Activated CD8-positive, alpha-beta memory T cell treated with anti-CD3 and anti-CD28 coated beads, Interleukin-2, amount 10 ng/mL, durations not matched to agents 7 days and 5 days (primary cell): Measurements from ENCODE around the gene OR2F1. TPM values are rescaled to one million over a fixed set of nuclear protein-coding genes. Genes with fewer than 3 reads are reported as not detected.

Experiments
- ATAC-seq: fragments of 150-1000 bp; cut with Tn5 transposase; one replicate; pipeline ENCODE4 v1.10.0; 2021; ENCODE audit warnings: moderate library complexity
- CTCF ChIA-PET: fragments of 350-600 bp; sonication (Branson Sonifier 250); formaldehyde crosslinking; loops from one replicate; lab custom pipeline; 2021; ENCODE audit warnings: antibody characterized with exemption; lab: Charles Lee
- DNase-seq: peaks from one replicate; pipeline ENCODE4 v3.0.0-alpha.2; 2020
- H3K27ac Mint-ChIP-seq: one replicate; pipeline ENCODE4 v1.8.0; 2021; ENCODE audit warnings: mild to moderate bottlenecking, mixed read lengths
- H3K27me3 Mint-ChIP-seq: one replicate; pipeline ENCODE4 v1.8.0; 2021; ENCODE audit warnings: mixed read lengths
- H3K36me3 Mint-ChIP-seq: one replicate; pipeline ENCODE4 v1.8.0; 2021; ENCODE audit warnings: mild to moderate bottlenecking, mixed read lengths
- H3K4me1 Mint-ChIP-seq: one replicate; pipeline ENCODE4 v1.8.0; 2021; ENCODE audit warnings: mixed read lengths
- H3K4me3 Mint-ChIP-seq: one replicate; pipeline ENCODE4 v1.8.0; 2021; ENCODE audit warnings: mild to moderate bottlenecking, moderate library complexity, mixed read lengths
- H3K9me3 Mint-ChIP-seq: one replicate; pipeline ENCODE4 v1.8.0; 2022; ENCODE audit warnings: low read depth, mixed read lengths
- total RNA-seq, 2 experiments: library from RNA; stranded (reverse); gene quantifications; one replicate each; pipeline ENCODE4 v1.2.3, GENCODE V29; 2021

The OR2F1 gene
- total RNA-seq, 2 experiments from 2014 or later, result not detected

GRCh38 chr7:143934526-143935325 is 19.9 kb upstream of the OR2F1 start, which contains the start of gene OR2F2:
Gene OR2F2 (plus strand): TSS chr7:143935233. CDS start chr7:143935233, 0 bp downstream.
- CTCF ChIA-PET, result interaction anchor here (1.8 kb wide), 1 partner anchor 10 kb away, joined by 5 read pairs; no protein-coding TSS in a partner anchor
- peaks cover 24% of the 10 kb centered on the region for H3K4me1 Mint-ChIP-seq
- H3K4me3 Mint-ChIP-seq, result no peak within 1 kb of the TSS
- H3K9me3 Mint-ChIP-seq, result no peaks in the 10 kb centered on the region
- no peak within 1 kb of the TSS for H3K27ac Mint-ChIP-seq
- no peak for ATAC-seq
- H3K27me3 Mint-ChIP-seq, result no peaks in the 10 kb centered on the region
- H3K36me3 Mint-ChIP-seq, result peaks cover 2% of the 10 kb centered on the region
- DNase-seq, result no peak

GRCh38 chr7:143936087-143937009 is 18.3 kb upstream of the OR2F1 start:
- H3K9me3 Mint-ChIP-seq, result no peaks in the 10 kb centered on the region
- H3K27me3 Mint-ChIP-seq, result no peaks in the 10 kb centered on the region
- CTCF ChIA-PET, result no interaction called here
- ATAC-seq, result no peak
- no peak overlapping the region for H3K27ac Mint-ChIP-seq
- H3K4me1 Mint-ChIP-seq, result peaks cover 14% of the 10 kb centered on the region
- no peak overlapping the region for H3K4me3 Mint-ChIP-seq
- no peak for DNase-seq
- H3K36me3 Mint-ChIP-seq, result peaks cover 2% of the 10 kb centered on the region

- Mint-ChIP-seq H3K4me1 (no peaks in the 10 kb centered on the region), H3K36me3 (no peaks in the 10 kb centered on the region), H3K4me3 (no peak overlapping the region), H3K27ac (no peak overlapping the region), H3K9me3 (no peaks in the 10 kb centered on the region), H3K27me3 (peaks cover 14% of the 10 kb centered on the region)
- no peak for ATAC-seq
- CTCF ChIA-PET, result interaction anchor here (0.5 kb wide), 1 partner anchor 426 kb away, joined by 3 read pairs; no protein-coding TSS in a partner anchor
- no peak for DNase-seq
Observed at GRCh38 chr7:143938379-143939243, 16.0 kb upstream of the OR2F1 start.

GRCh38 chr7:143945423-143945822 is 9.2 kb upstream of the OR2F1 start:
- Mint-ChIP-seq H3K4me1 (no peaks in the 10 kb centered on the region), H3K27me3 (peaks cover 45% of the 10 kb centered on the region)
- CTCF ChIA-PET, result no interaction called here

GRCh38 chr7:143947111-143947510 is 7.5 kb upstream of the OR2F1 start:
- Mint-ChIP-seq H3K27me3 (peaks cover 41% of the 10 kb centered on the region), H3K27ac (no peak overlapping the region), H3K4me3 (no peak overlapping the region), H3K4me1 (no peaks in the 10 kb centered on the region), H3K9me3 (no peaks in the 10 kb centered on the region), H3K36me3 (no peaks in the 10 kb centered on the region)
- no peak for ATAC-seq
- CTCF ChIA-PET, result no interaction called here
- DNase-seq, result no peak

More at GRCh38 chr7:143945423-143945822, 9.2 kb upstream of the OR2F1 start:
- DNase-seq, result no peak
- H3K36me3 Mint-ChIP-seq, result no peaks in the 10 kb centered on the region
- no peak overlapping the region for H3K27ac Mint-ChIP-seq
- ATAC-seq, result no peak
- no peak overlapping the region for H3K4me3 Mint-ChIP-seq
- no peaks in the 10 kb centered on the region for H3K9me3 Mint-ChIP-seq

GRCh38 chr7:143948733-143949132 is 5.9 kb upstream of the OR2F1 start:
- ATAC-seq (no peak), DNase-seq (no peak)
- H3K27ac Mint-ChIP-seq, result no peak overlapping the region
- CTCF ChIA-PET, result interaction anchor here (1.6 kb wide), 1 partner anchor 15 kb away, joined by 3 read pairs; no protein-coding TSS in a partner anchor
- no peaks in the 10 kb centered on the region for H3K4me1 Mint-ChIP-seq
- peaks cover 40% of the 10 kb centered on the region for H3K27me3 Mint-ChIP-seq
- no peak overlapping the region for H3K4me3 Mint-ChIP-seq
- H3K36me3 Mint-ChIP-seq, result no peaks in the 10 kb centered on the region
- no peaks in the 10 kb centered on the region for H3K9me3 Mint-ChIP-seq

GRCh38 chr7:143953421-143953820 is 1.2 kb upstream of the OR2F1 start:
- peaks cover 29% of the 10 kb centered on the region for H3K27me3 Mint-ChIP-seq

GRCh38 chr7:143954135-143954534 is 509 bp upstream of the OR2F1 start:
- ATAC-seq (no peak), DNase-seq (no peak)
- no peaks in the 10 kb centered on the region for H3K4me1 Mint-ChIP-seq
- H3K36me3 Mint-ChIP-seq, result no peaks in the 10 kb centered on the region
- H3K27ac Mint-ChIP-seq, result no peak overlapping the region
- H3K27me3 Mint-ChIP-seq, result peaks cover 30% of the 10 kb centered on the region
- no peak overlapping the region for H3K4me3 Mint-ChIP-seq
- CTCF ChIA-PET, result no interaction called here
- no peaks in the 10 kb centered on the region for H3K9me3 Mint-ChIP-seq

More at GRCh38 chr7:143953421-143953820, 1.2 kb upstream of the OR2F1 start:
- CTCF ChIA-PET, result no interaction called here
- ATAC-seq (no peak), DNase-seq (no peak)
- Mint-ChIP-seq H3K36me3 (no peaks in the 10 kb centered on the region), H3K4me1 (no peaks in the 10 kb centered on the region), H3K27ac (no peak overlapping the region), H3K9me3 (no peaks in the 10 kb centered on the region), H3K4me3 (no peak overlapping the region)

GRCh38 chr7:143958781-143959180 is 4.1 kb downstream of the OR2F1 start:
- Mint-ChIP-seq H3K4me1 (no peaks in the 10 kb centered on the region), H3K27ac (no peak overlapping the region), H3K9me3 (no peaks in the 10 kb centered on the region), H3K4me3 (no peak overlapping the region), H3K36me3 (no peaks in the 10 kb centered on the region), H3K27me3 (peaks cover 24% of the 10 kb centered on the region)
- DNase-seq, result no peak
- CTCF ChIA-PET, result no interaction called here
- ATAC-seq, result no peak

- DNase-seq, result no peak
- CTCF ChIA-PET, result no interaction called here
- Mint-ChIP-seq H3K36me3 (no peaks in the 10 kb centered on the region), H3K9me3 (no peaks in the 10 kb centered on the region), H3K4me1 (no peaks in the 10 kb centered on the region), H3K27ac (no peak overlapping the region), H3K27me3 (peaks cover 21% of the 10 kb centered on the region), H3K4me3 (no peak overlapping the region)
- no peak for ATAC-seq
Observed at GRCh38 chr7:143960813-143961610, 6.4 kb downstream of the OR2F1 start.

- ATAC-seq, result no peak
- DNase-seq, result no peak
- no peak overlapping the region for H3K27ac Mint-ChIP-seq
- CTCF ChIA-PET, result no interaction called here
- H3K4me3 Mint-ChIP-seq, result no peak overlapping the region
- H3K36me3 Mint-ChIP-seq, result no peaks in the 10 kb centered on the region
- no peaks in the 10 kb centered on the region for H3K9me3 Mint-ChIP-seq
- peaks cover 3% of the 10 kb centered on the region for H3K27me3 Mint-ChIP-seq
- no peaks in the 10 kb centered on the region for H3K4me1 Mint-ChIP-seq
Observed at GRCh38 chr7:143965280-143965679, 10.6 kb downstream of the OR2F1 start.

- Mint-ChIP-seq H3K4me3 (no peak overlapping the region), H3K9me3 (no peaks in the 10 kb centered on the region), H3K4me1 (no peaks in the 10 kb centered on the region), H3K27me3 (peaks cover 3% of the 10 kb centered on the region), H3K36me3 (no peaks in the 10 kb centered on the region), H3K27ac (no peak overlapping the region)
- CTCF ChIA-PET, result no interaction called here
- ATAC-seq, result no peak
- no peak for DNase-seq
Observed at GRCh38 chr7:143967398-143967797, 12.8 kb downstream of the OR2F1 start.
